Muscle of back (tissue), 11 donors: ENCODE data around the gene SPDYC. TPM values are rescaled to one million over a fixed set of nuclear protein-coding genes. Genes with fewer than 3 reads are reported as not detected.
"Not testable (repeated sequence)": the region's sequence is repeated elsewhere in the genome, so short reads cannot be mapped to it uniquely, and the experiment has no call there.

Source experiments
- DNase-seq, 3 donors: peaks; one replicate each; pipeline versions ENCODE4 v3.0.0 to v3.0.0-alpha.2; 2013
- polyA plus RNA-seq, 10 donors: library from polyadenylated mRNA; unstranded; fragments of 120-200 nt; gene quantifications; one replicate each; pipeline ENCODE4 v1.2.1, GENCODE V29; 2013; ENCODE audit not compliant: insufficient read length in 10 of 10

Gene SPDYC
- polyA plus RNA-seq, 10 donors, result 0.17 to 0.20 TPM; not detected in 8

- peak in 2 of 3 donors; percentile 88 to 92 for DNase-seq
Observed at GRCh38 chr11:65133724-65134123, 36.3 kb upstream of the SPDYC start.

- DNase-seq, result peak; percentile 90 to 98 (median 96)
Observed at GRCh38 chr11:65134240-65134951, 35.6 kb upstream of the SPDYC start, which contains the start of gene SYVN1. Gene SYVN1, minus strand, starts transcription at chr11:65134519. Its CDS starts 918 bp downstream, at chr11:65133601.

GRCh38 chr11:65134952-65135632 is 34.9 kb upstream of the SPDYC start:
- peak; percentile 92 to 98 (median 96) for DNase-seq

GRCh38 chr11:65135633-65136145 is 34.3 kb upstream of the SPDYC start:
- no peak for DNase-seq

- no peak for DNase-seq
Observed at GRCh38 chr11:65136515-65137096, 33.4 kb upstream of the SPDYC start.

- DNase-seq, result no peak
Observed at GRCh38 chr11:65141896-65142494, 28.0 kb upstream of the SPDYC start.

GRCh38 chr11:65147352-65148075 is 22.5 kb upstream of the SPDYC start:
- no peak for DNase-seq

GRCh38 chr11:65148657-65149056 is 21.4 kb upstream of the SPDYC start:
- no peak for DNase-seq

GRCh38 chr11:65150131-65150508 is 19.9 kb upstream of the SPDYC start:
- DNase-seq, result not testable (repeated sequence)

GRCh38 chr11:65150509-65151299 is 19.3 kb upstream of the SPDYC start:
- DNase-seq, result peak; percentile 75 to 87 (median 78)

- no peak for DNase-seq
Observed at GRCh38 chr11:65151331-65151899, 18.6 kb upstream of the SPDYC start.

- DNase-seq, result no peak
Observed at GRCh38 chr11:65152122-65152521, 17.9 kb upstream of the SPDYC start.

GRCh38 chr11:65156256-65156655 is 13.8 kb upstream of the SPDYC start:
- no peak for DNase-seq

- DNase-seq, result no peak
Observed at GRCh38 chr11:65156926-65157325, 13.1 kb upstream of the SPDYC start.

GRCh38 chr11:65157336-65157735 is 12.7 kb upstream of the SPDYC start:
- no peak for DNase-seq

- no peak for DNase-seq
Observed at GRCh38 chr11:65159012-65159411, 11.0 kb upstream of the SPDYC start.

- no peak for DNase-seq
Observed at GRCh38 chr11:65160643-65161042, 9.4 kb upstream of the SPDYC start.

GRCh38 chr11:65163684-65164083 is 6.3 kb upstream of the SPDYC start:
- DNase-seq, result no peak

- peak in 2 of 3 donors; percentile 42 to 60 for DNase-seq
Observed at GRCh38 chr11:65165410-65166317, 4.4 kb upstream of the SPDYC start.
